OCI-LY3 (cell line): ENCODE results near the gene MACROD1.
A peak's percentile ranks its signal among the peaks of the same experiment; 100 is the strongest.

Experiments used
- H2AFZ ChIP-seq: fragments of 200-600, 300-600 bp; shearing (Covaris generic); 2 replicates; pipeline ENCODE4 v1.6.0; 2014; ENCODE audit warnings: antibody characterized with exemption, low read depth, low read length
- H3K27ac ChIP-seq: fragments of 200-600, 300-600 bp; sonication (generic); 2 replicates; pipeline ENCODE4 v1.5.1; 2014; ENCODE audit warnings: mild to moderate bottlenecking, low read length, moderate library complexity, mixed read lengths
- H3K27me3 ChIP-seq: fragments of 200-600, 300-600 bp; sonication (generic); 2 replicates; pipeline ENCODE4 v1.6.1; 2014; ENCODE audit warnings: low read depth, low read length, mixed read lengths
- H3K36me3 ChIP-seq: fragments of 200-600, 300-600 bp; sonication (generic); replicated peaks from 2 replicates; pipeline ENCODE3; 2014; ENCODE audit warnings: low read depth, low read length, mixed read lengths
- H3K4me1 ChIP-seq: fragments of 300-600, 200-600 bp; sonication (generic); 2 replicates; pipeline ENCODE4 v1.6.1; 2014; ENCODE audit warnings: low read length, mixed read lengths
- H3K4me2 ChIP-seq: fragments of 200-600, 300-600 bp; sonication (generic); 2 replicates; pipeline ENCODE4 v1.6.1; 2014; ENCODE audit warnings: low read length, mixed read lengths
- H3K4me3 ChIP-seq: fragments of 300-600, 200-600 bp; sonication (generic); 2 replicates; pipeline ENCODE4 v1.5.1; 2014; ENCODE audit warnings: antibody characterized with exemption, mild to moderate bottlenecking, low read length, moderate library complexity
- H3K79me2 ChIP-seq: fragments of 300-600, 200-600 bp; shearing (Covaris generic); 2 replicates; pipeline ENCODE4 v1.6.1; 2014; ENCODE audit warnings: mild to moderate bottlenecking, low read length, mixed read lengths
- H3K9ac ChIP-seq: fragments of 300-600, 200-600 bp; shearing (Covaris generic); 2 replicates; pipeline ENCODE4 v1.6.0; 2014; ENCODE audit warnings: mild to moderate bottlenecking, low read length, moderate library complexity
- H3K9me3 ChIP-seq: fragments of 200-600, 300-600 bp; shearing (Covaris generic); 2 replicates; pipeline ENCODE4 v1.6.1; 2014; ENCODE audit warnings: low read length, mixed read lengths; ENCODE audit not compliant: insufficient read depth
- H4K20me1 ChIP-seq: fragments of 200-600, 300-600 bp; sonication (generic); 2 replicates; pipeline ENCODE4 v1.6.1; 2016; ENCODE audit warnings: low read length, mixed read lengths; ENCODE audit not compliant: insufficient read depth
- EZH2phosphoT487 ChIP-seq: fragments of 200-600 bp; shearing (Covaris generic); IDR thresholded peaks from 2 replicates; pipeline ENCODE4 v1.6.1; 2018; ENCODE audit warnings: antibody characterized with exemption, mixed run types, low read depth
- TF ChIP-seq, protein P1 (sequence below): fragments of 200-600, 300-600 bp; sonication (generic); IDR thresholded peaks from 2 replicates; pipeline ENCODE4 v1.5.1; 2014; ENCODE audit warnings: antibody characterized with exemption, low read length, low read depth

MACROD1 gene

DNA sequence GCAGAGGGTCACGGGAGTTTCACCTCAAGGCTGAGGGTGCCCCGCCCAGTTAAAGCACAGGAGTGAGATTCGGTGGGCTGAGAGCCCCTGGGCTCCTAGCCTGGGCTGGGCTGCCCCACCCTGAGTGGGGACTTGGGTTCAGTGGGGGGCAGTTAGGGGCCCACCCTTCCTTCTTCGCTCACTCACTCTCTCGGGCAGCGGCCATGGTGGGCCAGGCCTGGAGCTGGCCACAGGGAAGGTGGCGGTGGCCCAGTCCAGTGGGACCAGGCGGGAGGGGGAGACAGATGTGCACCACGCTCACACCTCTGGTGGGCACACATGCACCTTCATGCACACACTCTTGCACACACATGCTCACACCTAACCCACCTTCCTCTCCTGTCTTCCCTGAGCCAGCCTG is 124.1 kb downstream of the MACROD1 start:
- H2AFZ ChIP-seq = no peak overlapping the region
- no peak overlapping the region for H3K27ac ChIP-seq
- no peak overlapping the region for H3K9ac ChIP-seq
- H3K9me3 ChIP-seq = no peaks in the 10 kb centered on the region
- no peaks in the 10 kb centered on the region for H4K20me1 ChIP-seq
- no peak overlapping the region for H3K4me2 ChIP-seq
- H3K79me2 ChIP-seq = no peaks in the 10 kb centered on the region
- H3K27me3 ChIP-seq = no peaks in the 10 kb centered on the region
- no peak overlapping the region for H3K4me3 ChIP-seq
- no peaks in the 10 kb centered on the region for H3K36me3 ChIP-seq
- no peak for TF ChIP-seq EZH2phosphoT487
- TF ChIP-seq, protein P1, sequence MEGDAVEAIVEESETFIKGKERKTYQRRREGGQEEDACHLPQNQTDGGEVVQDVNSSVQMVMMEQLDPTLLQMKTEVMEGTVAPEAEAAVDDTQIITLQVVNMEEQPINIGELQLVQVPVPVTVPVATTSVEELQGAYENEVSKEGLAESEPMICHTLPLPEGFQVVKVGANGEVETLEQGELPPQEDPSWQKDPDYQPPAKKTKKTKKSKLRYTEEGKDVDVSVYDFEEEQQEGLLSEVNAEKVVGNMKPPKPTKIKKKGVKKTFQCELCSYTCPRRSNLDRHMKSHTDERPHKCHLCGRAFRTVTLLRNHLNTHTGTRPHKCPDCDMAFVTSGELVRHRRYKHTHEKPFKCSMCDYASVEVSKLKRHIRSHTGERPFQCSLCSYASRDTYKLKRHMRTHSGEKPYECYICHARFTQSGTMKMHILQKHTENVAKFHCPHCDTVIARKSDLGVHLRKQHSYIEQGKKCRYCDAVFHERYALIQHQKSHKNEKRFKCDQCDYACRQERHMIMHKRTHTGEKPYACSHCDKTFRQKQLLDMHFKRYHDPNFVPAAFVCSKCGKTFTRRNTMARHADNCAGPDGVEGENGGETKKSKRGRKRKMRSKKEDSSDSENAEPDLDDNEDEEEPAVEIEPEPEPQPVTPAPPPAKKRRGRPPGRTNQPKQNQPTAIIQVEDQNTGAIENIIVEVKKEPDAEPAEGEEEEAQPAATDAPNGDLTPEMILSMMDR = no peak
- H3K4me1 ChIP-seq = no peaks in the 10 kb centered on the region

DNA sequence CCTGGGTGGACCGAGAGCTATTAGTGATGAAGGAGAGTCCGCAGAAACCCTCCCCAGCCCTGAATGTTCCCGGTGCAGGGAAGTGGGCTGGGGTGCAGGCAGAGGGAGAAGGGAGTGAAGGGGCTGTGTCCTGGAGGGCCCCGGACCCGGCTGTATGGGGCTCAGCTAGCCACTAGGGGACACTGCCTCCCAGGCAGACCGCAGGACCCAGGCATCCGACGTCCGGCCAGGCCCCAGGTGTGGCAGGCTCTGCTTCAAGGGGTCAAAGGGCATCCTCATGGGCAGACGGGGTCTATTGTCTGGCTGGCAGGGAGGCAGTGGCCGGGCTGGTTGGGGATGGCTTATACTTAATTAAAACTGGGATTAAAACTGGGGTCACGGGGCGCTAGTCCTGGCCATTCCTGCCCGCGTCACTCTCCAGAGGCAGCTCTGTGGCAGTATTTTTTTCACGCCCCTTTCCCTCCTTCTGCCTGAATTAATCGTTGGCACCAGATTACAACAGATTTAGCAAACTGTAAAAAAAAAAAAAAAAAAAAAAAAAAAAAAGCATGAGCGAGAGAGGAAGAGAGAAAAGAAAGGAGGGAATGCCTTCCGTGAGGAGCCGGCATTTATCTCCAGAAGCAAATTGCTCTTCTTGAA is 125.1 kb downstream of the MACROD1 start:
- no peaks in the 10 kb centered on the region for H3K79me2 ChIP-seq
- H3K9ac ChIP-seq = no peak overlapping the region
- TF ChIP-seq, protein P1 = peak; percentile 44
- no peak for TF ChIP-seq EZH2phosphoT487
- no peak overlapping the region for H3K27ac ChIP-seq
- H4K20me1 ChIP-seq = no peaks in the 10 kb centered on the region
- no peaks in the 10 kb centered on the region for H3K36me3 ChIP-seq
- H3K9me3 ChIP-seq = no peaks in the 10 kb centered on the region
- no peak overlapping the region for H3K4me3 ChIP-seq
- H3K4me2 ChIP-seq = no peak overlapping the region
- no peaks in the 10 kb centered on the region for H3K27me3 ChIP-seq
- no peak overlapping the region for H2AFZ ChIP-seq
- H3K4me1 ChIP-seq = no peaks in the 10 kb centered on the region

DNA sequence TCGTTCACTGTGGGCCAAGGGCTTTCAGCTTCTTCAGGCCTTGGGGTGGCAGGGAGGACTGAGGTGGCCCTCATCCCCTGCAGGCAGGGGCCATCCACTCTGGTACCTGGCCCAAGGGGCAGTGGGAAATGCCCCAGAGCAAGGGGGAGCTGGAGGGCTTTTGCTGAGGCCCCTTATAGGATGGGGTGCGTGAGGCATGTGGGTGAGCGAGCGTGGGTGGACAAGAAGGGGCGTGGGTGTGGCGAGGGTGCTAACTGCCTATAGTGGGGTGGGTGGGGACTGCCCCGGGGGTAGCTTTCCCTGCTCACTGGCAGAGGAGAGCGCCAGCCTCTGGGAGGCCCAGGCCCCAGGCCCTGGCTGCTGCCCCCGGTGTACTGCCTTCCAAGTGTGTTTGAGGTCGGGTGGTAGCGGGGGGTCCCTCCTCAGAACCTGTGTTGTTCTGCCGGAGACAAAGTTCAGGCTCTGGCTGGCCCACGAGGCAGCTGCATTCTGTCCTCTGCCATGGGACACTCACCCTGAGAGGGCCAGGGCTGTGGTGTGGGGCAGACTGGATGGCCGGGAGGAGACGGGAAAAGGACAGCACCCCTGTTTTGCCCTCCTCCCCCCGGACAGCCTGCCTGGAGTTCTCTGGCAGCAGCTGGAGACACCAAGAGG is 126.8 kb downstream of the MACROD1 start:
- H3K79me2 ChIP-seq = no peaks in the 10 kb centered on the region
- no peak overlapping the region for H3K4me3 ChIP-seq
- no peaks in the 10 kb centered on the region for H4K20me1 ChIP-seq
- no peaks in the 10 kb centered on the region for H3K27me3 ChIP-seq
- H2AFZ ChIP-seq = no peak overlapping the region
- H3K36me3 ChIP-seq = no peaks in the 10 kb centered on the region
- TF ChIP-seq, protein P1 = no peak
- no peak for TF ChIP-seq EZH2phosphoT487
- no peak overlapping the region for H3K4me2 ChIP-seq
- no peaks in the 10 kb centered on the region for H3K9me3 ChIP-seq
- no peaks in the 10 kb centered on the region for H3K4me1 ChIP-seq
- H3K27ac ChIP-seq = no peak overlapping the region
- H3K9ac ChIP-seq = no peak overlapping the region

DNA sequence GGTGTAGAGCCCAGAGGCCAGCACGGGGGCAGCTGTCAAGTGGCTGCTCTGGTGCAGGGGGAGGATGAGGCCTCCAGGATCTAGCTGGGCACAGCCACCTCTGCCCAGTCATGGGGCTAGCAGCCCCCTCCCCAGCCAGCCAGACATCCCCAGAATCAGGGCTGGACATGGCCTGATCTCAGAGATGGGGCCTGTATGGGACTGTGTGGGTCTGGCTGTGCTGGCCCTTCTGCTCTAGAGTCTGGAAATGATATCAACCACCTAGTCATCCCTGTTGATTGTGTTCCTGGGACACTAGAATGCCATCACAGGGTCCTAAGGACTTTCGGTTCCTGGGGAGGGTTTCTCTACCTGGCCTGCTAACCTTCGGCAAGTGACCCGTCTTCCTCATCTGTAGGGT is 127.4 kb downstream of the MACROD1 start:
- Histone ChIP-seq H3K79me2 (no peaks in the 10 kb centered on the region), H3K27ac (no peak overlapping the region), H2AFZ (no peak overlapping the region), H4K20me1 (no peaks in the 10 kb centered on the region), H3K36me3 (no peaks in the 10 kb centered on the region), H3K4me3 (no peak overlapping the region), H3K9me3 (no peaks in the 10 kb centered on the region), H3K4me1 (no peaks in the 10 kb centered on the region), H3K4me2 (no peak overlapping the region), H3K9ac (no peak overlapping the region), H3K27me3 (no peaks in the 10 kb centered on the region)
- TF ChIP-seq, protein P1 = no peak
- no peak for TF ChIP-seq EZH2phosphoT487
